Measurements from ENCODE around the gene PTPRD.

DNA sequence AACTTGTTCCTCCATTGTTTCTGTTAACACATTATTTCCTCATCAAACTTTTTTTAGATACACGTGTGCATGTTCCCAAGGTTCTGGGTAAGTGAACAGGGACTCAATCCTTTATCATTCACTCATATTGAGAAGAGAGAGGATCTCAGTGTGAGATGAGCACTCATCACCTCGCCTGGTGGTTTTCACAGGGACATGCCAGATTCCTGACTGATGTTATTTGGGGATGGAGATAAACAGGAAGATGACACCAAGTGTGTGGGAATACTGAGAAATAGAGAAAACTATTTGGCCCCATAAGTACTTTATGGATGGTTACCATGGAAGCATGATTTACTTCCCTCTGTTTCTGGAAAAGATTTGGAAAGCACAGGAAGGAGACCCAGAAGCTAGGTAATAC is 2279.9 kb downstream of the PTPRD start:
- TF ChIP-seq, protein P1, sequence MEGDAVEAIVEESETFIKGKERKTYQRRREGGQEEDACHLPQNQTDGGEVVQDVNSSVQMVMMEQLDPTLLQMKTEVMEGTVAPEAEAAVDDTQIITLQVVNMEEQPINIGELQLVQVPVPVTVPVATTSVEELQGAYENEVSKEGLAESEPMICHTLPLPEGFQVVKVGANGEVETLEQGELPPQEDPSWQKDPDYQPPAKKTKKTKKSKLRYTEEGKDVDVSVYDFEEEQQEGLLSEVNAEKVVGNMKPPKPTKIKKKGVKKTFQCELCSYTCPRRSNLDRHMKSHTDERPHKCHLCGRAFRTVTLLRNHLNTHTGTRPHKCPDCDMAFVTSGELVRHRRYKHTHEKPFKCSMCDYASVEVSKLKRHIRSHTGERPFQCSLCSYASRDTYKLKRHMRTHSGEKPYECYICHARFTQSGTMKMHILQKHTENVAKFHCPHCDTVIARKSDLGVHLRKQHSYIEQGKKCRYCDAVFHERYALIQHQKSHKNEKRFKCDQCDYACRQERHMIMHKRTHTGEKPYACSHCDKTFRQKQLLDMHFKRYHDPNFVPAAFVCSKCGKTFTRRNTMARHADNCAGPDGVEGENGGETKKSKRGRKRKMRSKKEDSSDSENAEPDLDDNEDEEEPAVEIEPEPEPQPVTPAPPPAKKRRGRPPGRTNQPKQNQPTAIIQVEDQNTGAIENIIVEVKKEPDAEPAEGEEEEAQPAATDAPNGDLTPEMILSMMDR (IDR thresholded peaks at IDR 0.05 in 4 of 5, conservative IDR thresholded peaks at IDR 0.05 in 1 of 5) = no peak
- TF ChIP-seq POLR2A (IDR thresholded peaks at IDR 0.05) = no peak
